T-cell (primary cell): ENCODE data around the gene CD70. TPM values are rescaled to one million over a fixed set of nuclear protein-coding genes. Genes with fewer than 3 reads are reported as not detected.
"Not testable (repeated sequence)": the region's sequence is repeated elsewhere in the genome, so short reads cannot be mapped to it uniquely, and the experiment has no call there.

Experiments used
- ATAC-seq, 4 experiments: fragments of 200-7000 bp in 3 of 4; fragments of 150-1000 bp in 1 of 4; cut with Tn5 transposase; replicated peaks in 1 of 4; 1 replicate in 3 of 4; 2 replicates in 1 of 4; pipeline ENCODE4 v1.10.0; 2021; ENCODE audit warnings: moderate library complexity in 3 of 4, mild to moderate bottlenecking in 2 of 4, moderate number of reproducible peaks in 1 of 4
- CTCF ChIA-PET, 2 donors: fragments of 300-600 bp; sonication (Branson Sonifier 250); formaldehyde crosslinking; loops; one replicate each; lab custom pipeline; 2022; ENCODE audit warnings: antibody characterized with exemption in 2 of 2; lab: Charles Lee
- POLR2A ChIA-PET, 2 donors: fragments of 300-600 bp; sonication (Branson Sonifier 250); formaldehyde crosslinking; loops; one replicate each; lab custom pipeline; 2022; ENCODE audit warnings: antibody characterized with exemption in 2 of 2; lab: Charles Lee
- DNase-seq, 35 experiments: peaks; one replicate each; pipeline versions ENCODE4 v3.0.0 to v3.0.0-alpha.2; 2013 to 2023
- H3K27ac ChIP-seq: one replicate; pipeline ENCODE4 v1.5.1; 2013; ENCODE audit warnings: low read length
- H3K27me3 ChIP-seq, 2 experiments: replicated peaks in 1 of 2; 1 replicate in 1 of 2; 2 replicates in 1 of 2; pipeline versions ENCODE4 v1.6.1 to v1.7.0; 2013; ENCODE audit warnings: low read length in 1 of 2, mixed read lengths in 1 of 2; ENCODE audit not compliant: control insufficient read depth in 2 of 2, insufficient read depth in 2 of 2; ENCODE audit errors: extremely low read depth in 1 of 2
- H3K36me3 ChIP-seq, 2 donors: 1 replicate in 1 of 2; 2 replicates in 1 of 2; pipeline versions ENCODE4 v1.6.1 to v1.7.0; 2013; ENCODE audit warnings: low read length in 1 of 2; ENCODE audit not compliant: control insufficient read depth in 2 of 2, insufficient read depth in 1 of 2; ENCODE audit errors: extremely low read depth in 1 of 2
- H3K4me1 ChIP-seq, 2 experiments: 1 replicate in 1 of 2; 2 replicates in 1 of 2; pipeline versions ENCODE4 v1.6.1 to v1.7.0; 2013; ENCODE audit warnings: low read length in 2 of 2, mixed read lengths in 1 of 2; ENCODE audit not compliant: insufficient read depth in 2 of 2, control insufficient read depth in 1 of 2; ENCODE audit errors: extremely low read depth in 1 of 2
- H3K4me3 ChIP-seq, 2 donors: 1 replicate in 1 of 2; 2 replicates in 1 of 2; pipeline versions ENCODE4 v1.5.1 to v1.7.0; 2013; ENCODE audit warnings: mild to moderate bottlenecking in 2 of 2, low read length in 1 of 2, moderate library complexity in 1 of 2; ENCODE audit not compliant: control insufficient read depth in 1 of 2; ENCODE audit errors: extremely low read depth in 1 of 2
- H3K9me3 ChIP-seq: 2 replicates; pipeline ENCODE4 v1.7.0; 2013
- H3K27ac Mint-ChIP-seq, 2 donors: one replicate each; pipeline ENCODE4 v1.8.0; 2020 to 2021; ENCODE audit warnings: mild to moderate bottlenecking in 2 of 2, mixed read lengths in 2 of 2
- H3K27me3 Mint-ChIP-seq, 2 donors: one replicate each; pipeline ENCODE4 v1.8.0; 2021 to 2022; ENCODE audit warnings: mixed read lengths in 2 of 2
- H3K36me3 Mint-ChIP-seq: one replicate; pipeline ENCODE4 v1.8.0; 2021; ENCODE audit warnings: mixed read lengths
- H3K4me1 Mint-ChIP-seq, 3 donors: one replicate each; pipeline ENCODE4 v1.8.0; 2020 to 2022; ENCODE audit warnings: mixed read lengths in 3 of 3, mild to moderate bottlenecking in 1 of 3
- H3K4me3 Mint-ChIP-seq, 3 donors: one replicate each; pipeline ENCODE4 v1.8.0; 2020 to 2022; ENCODE audit warnings: mild to moderate bottlenecking in 3 of 3, mixed read lengths in 3 of 3, moderate library complexity in 3 of 3
- H3K9me3 Mint-ChIP-seq, 3 donors: one replicate each; pipeline ENCODE4 v1.8.0; 2020 to 2022; ENCODE audit warnings: mixed read lengths in 3 of 3
- WGBS: methylation state at CpG from one replicate; pipeline ENCODE4 v1.1.5; 2013; ENCODE audit warnings: missing lambda C conversion rate; ENCODE audit not compliant: insufficient coverage; 5-methylcytosine and 5-hydroxymethylcytosine counted together
- total RNA-seq, 35 experiments: library from RNA in 6 of 35; stranded (reverse) in 6 of 35; fragments of 120-200 nt in 1 of 35; gene quantifications; one replicate each; pipeline versions ENCODE4 v1.2.1 to v1.2.4 and lab custom pipeline; 2013 to 2026

Gene CD70
- total RNA-seq, 5 donors from 2014 or later (not counting 1 experiment from before 2014, with no cell fraction given), result 1.9 to 4.3 (median 2.0) TPM

DNA sequence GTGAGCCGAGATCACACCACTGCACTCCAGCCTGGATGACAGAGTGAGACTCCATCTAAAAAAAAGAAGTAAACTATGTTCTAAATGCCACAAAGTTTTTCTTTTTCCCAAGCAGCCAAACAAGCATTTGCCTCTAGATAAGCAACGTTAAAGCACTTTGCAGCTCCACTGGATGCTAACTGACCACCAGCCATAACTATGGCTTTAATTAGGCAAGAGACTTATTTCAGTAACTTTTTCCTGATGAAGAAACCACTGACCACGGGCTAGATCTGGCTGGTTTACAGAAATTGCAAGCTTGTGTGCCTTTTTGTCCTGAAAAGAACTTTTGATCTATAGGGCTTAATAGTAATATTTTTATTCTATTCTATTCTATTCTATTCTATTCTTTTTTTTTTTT lies 22.1 kb downstream of the CD70 start:
- CTCF ChIA-PET, result no interaction called here

DNA sequence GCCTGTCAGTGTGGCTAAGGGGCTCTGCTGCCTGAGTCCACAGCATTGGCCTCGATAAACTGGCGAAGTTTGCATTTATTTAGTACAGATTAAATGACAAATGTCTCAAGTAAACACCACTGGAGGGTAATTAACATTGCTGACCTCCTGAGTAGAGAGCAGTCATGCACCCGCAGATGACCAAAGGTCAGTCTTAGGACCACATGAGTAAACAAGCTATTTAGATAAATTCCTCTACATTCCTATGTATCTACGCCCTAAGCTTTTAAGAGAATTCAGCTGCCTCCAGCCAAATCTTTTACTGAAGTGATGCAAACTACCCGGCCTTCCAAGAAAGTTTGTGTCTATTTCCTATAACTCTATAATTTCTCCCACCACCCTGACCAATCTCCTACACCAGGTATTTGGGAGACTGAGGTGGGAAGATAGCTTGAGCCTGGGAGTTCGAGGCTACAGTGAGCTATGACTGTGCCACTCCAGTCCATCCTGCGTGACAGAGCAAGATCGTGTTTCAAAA lies 22.9 kb downstream of the CD70 start:
- ChIA-PET POLR2A (interaction anchor here in 1 of 2 donors (0.6 kb wide), 1 partner anchor 49 kb away, joined by 3 read pairs; no protein-coding TSS in a partner anchor), CTCF (interaction anchor here in 1 of 2 donors (0.6 kb wide), 1 partner anchor 339 kb away, joined by 5 read pairs; no protein-coding TSS in a partner anchor)
- WGBS, result no CpG with 5 or more reads among the region's 8 CpGs
- H3K27me3 ChIP-seq, result peaks cover 2 to 6% of the 10 kb centered on the region in 2 experiments
- Mint-ChIP-seq H3K4me3 (no peak overlapping the region), H3K27me3 (peaks cover 26 to 28% of the 10 kb centered on the region in 2 donors), H3K4me1 (no peaks in the 10 kb centered on the region), H3K27ac (peak overlapping the region in 1 of 2 donors; percentile 49), H3K9me3 (peaks cover 4 to 15% (median 8%) of the 10 kb centered on the region in 3 donors), H3K36me3 (no peaks in the 10 kb centered on the region)
- ATAC-seq, result no peak
- DNase-seq, result no peak
- H3K27ac ChIP-seq, result no peak overlapping the region
- no peaks in the 10 kb centered on the region for H3K9me3 ChIP-seq
- H3K4me1 ChIP-seq, result no peaks in the 10 kb centered on the region
- H3K36me3 ChIP-seq, result no peaks in the 10 kb centered on the region
- no peak overlapping the region for H3K4me3 ChIP-seq

More for the DNA sequence above, 22.1 kb downstream of the CD70 start:
- Mint-ChIP-seq H3K4me1 (no peaks in the 10 kb centered on the region), H3K27me3 (peaks cover 26 to 28% of the 10 kb centered on the region in 2 donors), H3K27ac (no peak overlapping the region), H3K36me3 (no peaks in the 10 kb centered on the region), H3K4me3 (no peak overlapping the region), H3K9me3 (peaks cover 4 to 15% (median 8%) of the 10 kb centered on the region in 3 donors)
- ATAC-seq (no peak), DNase-seq (no peak)
- H3K27me3 ChIP-seq, result peaks cover 4 to 6% of the 10 kb centered on the region in 2 experiments
- H3K36me3 ChIP-seq, result no peaks in the 10 kb centered on the region
- no peaks in the 10 kb centered on the region for H3K4me1 ChIP-seq
- POLR2A ChIA-PET, result no interaction called here
- H3K9me3 ChIP-seq, result no peaks in the 10 kb centered on the region
- H3K27ac ChIP-seq, result no peak overlapping the region
- 100% methylated on average over 1 of the region's 3 CpGs for WGBS
- H3K4me3 ChIP-seq, result no peak overlapping the region

DNA sequence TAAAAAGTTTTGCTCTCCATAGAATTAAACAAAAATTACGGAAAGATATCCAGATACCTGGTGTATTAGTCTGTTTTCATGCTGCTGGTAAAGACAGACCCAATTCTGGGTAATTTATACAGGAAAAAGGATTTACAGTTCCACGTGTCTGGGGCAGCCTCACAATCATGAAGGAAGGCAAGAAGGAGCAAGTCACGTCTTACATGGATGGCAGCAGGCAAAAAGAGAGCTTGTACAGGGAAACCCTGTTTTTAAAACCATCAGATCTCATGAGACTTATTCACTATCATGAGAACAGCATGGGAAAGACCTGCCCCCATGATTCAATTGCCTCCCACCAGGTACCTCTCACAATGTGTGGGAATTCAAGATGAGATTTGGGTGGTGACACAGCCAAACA lies 24.2 kb downstream of the CD70 start:
- H3K4me3 ChIP-seq, DNase-seq, H3K4me3 Mint-ChIP-seq, ATAC-seq, H3K36me3 Mint-ChIP-seq, H3K4me1 ChIP-seq, H3K27ac ChIP-seq, H3K9me3 ChIP-seq, H3K36me3 ChIP-seq, H3K27me3 ChIP-seq, CTCF ChIA-PET, H3K27ac Mint-ChIP-seq, POLR2A ChIA-PET, H3K4me1 Mint-ChIP-seq: not testable (repeated sequence)
- WGBS, result 52% methylated on average over 2 of the region's 3 CpGs
- peaks cover 20 to 31% of the 10 kb centered on the region in 2 donors for H3K27me3 Mint-ChIP-seq
- H3K9me3 Mint-ChIP-seq, result peaks cover 4 to 15% (median 8%) of the 10 kb centered on the region in 3 donors

DNA sequence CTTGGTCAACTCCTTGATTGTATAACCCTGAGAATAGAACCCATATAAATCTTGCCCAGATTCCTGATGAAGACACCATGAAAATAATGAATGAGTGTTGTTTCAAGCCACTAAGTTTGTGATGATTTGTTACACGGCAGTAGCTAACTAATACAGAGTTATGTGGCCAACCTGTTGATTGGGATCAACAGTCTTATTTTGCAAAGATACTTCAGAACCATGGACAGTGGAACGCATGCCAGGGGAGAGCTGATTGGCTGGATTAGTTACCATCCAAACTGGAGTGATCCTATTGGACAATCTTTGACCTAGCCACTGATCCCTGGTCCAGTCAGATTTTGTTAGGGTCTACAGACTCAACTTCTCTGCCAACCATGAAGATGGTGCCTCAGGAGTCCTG lies 26.6 kb downstream of the CD70 start:
- no peaks in the 10 kb centered on the region for H3K36me3 ChIP-seq
- no peaks in the 10 kb centered on the region for H3K9me3 ChIP-seq
- Mint-ChIP-seq H3K4me1 (no peaks in the 10 kb centered on the region), H3K4me3 (no peak overlapping the region), H3K36me3 (no peaks in the 10 kb centered on the region), H3K9me3 (peaks cover 4 to 11% (median 8%) of the 10 kb centered on the region in 3 donors), H3K27ac (no peak overlapping the region), H3K27me3 (peaks cover 10 to 20% of the 10 kb centered on the region in 2 donors)
- ATAC-seq (no peak), DNase-seq (peak in 1 of 35 experiments; percentile 34)
- POLR2A ChIA-PET, result no interaction called here
- no peaks in the 10 kb centered on the region for H3K4me1 ChIP-seq
- no peak overlapping the region for H3K27ac ChIP-seq
- no peak overlapping the region for H3K4me3 ChIP-seq
- CTCF ChIA-PET, result no interaction called here
- 61% methylated on average over 2 of the region's 2 CpGs for WGBS
- H3K27me3 ChIP-seq, result no peaks in the 10 kb centered on the region

DNA sequence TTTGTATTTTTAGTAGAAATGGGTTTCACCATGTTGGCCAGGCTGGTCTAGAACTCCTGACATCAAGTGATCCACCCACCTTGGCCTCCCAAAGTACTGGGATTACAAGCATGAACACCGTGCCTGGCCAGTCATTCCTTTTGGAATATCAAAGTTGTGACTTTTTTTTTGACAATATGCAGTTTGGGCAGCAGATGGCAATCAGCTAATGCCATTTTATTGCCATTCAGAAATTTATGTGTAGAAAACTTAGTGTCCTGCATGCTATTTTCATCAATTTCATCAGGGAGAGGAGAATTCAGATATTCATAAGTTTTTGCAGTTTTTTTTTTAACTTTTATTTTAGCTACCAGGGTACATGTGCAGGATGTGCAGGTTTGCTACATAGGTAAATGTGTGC lies 28.5 kb downstream of the CD70 start:
- not testable (repeated sequence) for H3K27ac Mint-ChIP-seq
- 0% methylated on average over 1 of the region's 1 CpG for WGBS

DNA sequence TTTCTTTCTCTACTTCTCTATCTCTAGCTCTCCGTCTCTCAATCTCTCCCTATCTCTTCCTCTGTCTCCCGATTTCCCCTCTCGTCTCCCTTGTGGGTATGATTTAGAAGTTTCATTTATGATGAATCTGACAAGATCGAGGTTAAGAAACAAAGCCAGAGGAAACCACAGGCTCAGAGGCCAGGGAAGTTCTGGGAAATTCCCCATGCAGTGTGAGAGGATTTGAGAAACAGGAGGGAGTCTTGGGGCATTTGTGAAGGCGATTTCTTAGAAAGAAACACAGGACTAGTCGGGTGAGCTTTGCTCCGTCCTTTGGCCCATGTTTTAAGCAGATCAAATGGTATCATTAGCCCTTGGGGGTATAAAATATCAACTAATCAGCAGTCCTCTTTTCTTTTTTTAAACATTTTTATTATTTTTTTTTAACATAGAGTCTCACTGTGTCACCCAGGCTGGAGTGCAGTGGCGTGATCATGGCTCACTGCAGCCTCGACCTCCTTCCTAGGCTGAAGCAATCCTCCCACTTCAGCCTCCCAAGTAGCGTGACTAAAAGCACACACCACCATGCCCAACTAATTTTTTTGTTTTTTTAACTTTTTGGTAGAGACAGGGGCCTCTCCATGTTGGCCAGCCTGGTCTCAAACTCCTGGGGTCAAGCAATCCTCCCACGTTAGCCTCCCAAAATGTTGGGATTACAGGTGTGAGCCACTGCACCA lies 34.3 kb downstream of the CD70 start:
- Histone ChIP-seq H3K9me3 (no peaks in the 10 kb centered on the region), H3K27me3 (peaks cover 0 to 2% of the 10 kb centered on the region in 2 experiments), H3K4me3 (no peak overlapping the region), H3K36me3 (no peaks in the 10 kb centered on the region), H3K4me1 (peaks cover 1 to 9% of the 10 kb centered on the region in 2 experiments), H3K27ac (no peak overlapping the region)
- ATAC-seq (no peak), DNase-seq (peak in 1 of 35 experiments; percentile 35)
- WGBS, result 65% methylated on average over 6 of the region's 11 CpGs
- Mint-ChIP-seq H3K4me3 (no peak overlapping the region), H3K27ac (no peak overlapping the region), H3K9me3 (no peaks in the 10 kb centered on the region), H3K4me1 (peaks cover 5 to 9% (median 6%) of the 10 kb centered on the region in 3 donors), H3K36me3 (no peaks in the 10 kb centered on the region), H3K27me3 (peaks cover under 1% of the 10 kb centered on the region in 2 donors)
- CTCF ChIA-PET, result no interaction called here
- POLR2A ChIA-PET, result no interaction called here

More for the DNA sequence above, 28.5 kb downstream of the CD70 start:
- Mint-ChIP-seq H3K27me3 (peaks cover 5 to 17% of the 10 kb centered on the region in 2 donors), H3K9me3 (peaks cover 4 to 11% (median 8%) of the 10 kb centered on the region in 3 donors)
- H3K36me3 Mint-ChIP-seq, DNase-seq, H3K4me1 ChIP-seq, ATAC-seq, POLR2A ChIA-PET, H3K4me3 ChIP-seq, H3K4me3 Mint-ChIP-seq, H3K27ac ChIP-seq, H3K9me3 ChIP-seq, H3K4me1 Mint-ChIP-seq, CTCF ChIA-PET, H3K36me3 ChIP-seq, H3K27me3 ChIP-seq: not testable (repeated sequence)
